HuH-7 (cell line): ENCODE measurements around the gene USP53.
"Not testable (repeated sequence)": the region's sequence is repeated elsewhere in the genome, so short reads cannot be mapped to it uniquely, and the experiment has no call there.

Source experiments
- DNase-seq: peaks from one replicate; pipeline ENCODE4 v3.0.0; 2011; ENCODE audit warnings: low spot score

USP53 gene

GRCh38 chr4:119315036-119315435 is 102.5 kb downstream of the USP53 start:
- DNase-seq = no peak

GRCh38 chr4:119317990-119318389 is 105.5 kb downstream of the USP53 start:
- DNase-seq = no peak

- no peak for DNase-seq
Measured at GRCh38 chr4:119321921-119322687, 109.6 kb downstream of the USP53 start, which contains the start of gene FABP2. Gene FABP2 (minus strand): TSS chr4:119322138. CDS start chr4:119322102, 36 bp downstream.

- DNase-seq = no peak
Measured at GRCh38 chr4:119328695-119329094, 116.2 kb downstream of the USP53 start.

GRCh38 chr4:119329835-119330620 is 117.5 kb downstream of the USP53 start:
- no peak for DNase-seq

GRCh38 chr4:119336332-119336979 is 123.9 kb downstream of the USP53 start:
- DNase-seq = not testable (repeated sequence)

- DNase-seq = no peak
Measured at GRCh38 chr4:119337010-119337409, 124.5 kb downstream of the USP53 start.

GRCh38 chr4:119339895-119340294 is 127.4 kb downstream of the USP53 start:
- DNase-seq = not testable (repeated sequence)

- not testable (repeated sequence) for DNase-seq
Measured at GRCh38 chr4:119343293-119343692, 130.8 kb downstream of the USP53 start.
